HUES48 (cell line): ENCODE results near the gene NEUROG2.

ENCODE experiments used
- H3K27ac ChIP-seq: one replicate; pipeline ENCODE4 v1.7.0; 2013; ENCODE audit warnings: low read depth, low read length, inconsistent platforms
- H3K27me3 ChIP-seq: 2 replicates; pipeline ENCODE4 v1.6.1; 2013; ENCODE audit warnings: mild to moderate bottlenecking, low read length; ENCODE audit not compliant: control insufficient read depth, insufficient read depth
- H3K36me3 ChIP-seq: 2 replicates; pipeline ENCODE4 v1.6.1; 2013; ENCODE audit warnings: low read length; ENCODE audit not compliant: control insufficient read depth, insufficient read depth
- H3K4me1 ChIP-seq: 2 replicates; pipeline ENCODE4 v1.6.1; 2013; ENCODE audit warnings: mild to moderate bottlenecking, low read length; ENCODE audit not compliant: control insufficient read depth, insufficient read depth
- H3K4me3 ChIP-seq: 2 replicates; pipeline ENCODE4 v1.5.1; 2013; ENCODE audit warnings: mild to moderate bottlenecking, low read depth, low read length
- H3K9ac ChIP-seq: 2 replicates; pipeline ENCODE4 v1.6.1; 2013; ENCODE audit warnings: mild to moderate bottlenecking, low read depth, low read length, moderate library complexity
- H3K9me3 ChIP-seq: 2 replicates; pipeline ENCODE4 v1.6.1; 2013; ENCODE audit warnings: low read length; ENCODE audit not compliant: control insufficient read depth, insufficient read depth

NEUROG2 gene

DNA sequence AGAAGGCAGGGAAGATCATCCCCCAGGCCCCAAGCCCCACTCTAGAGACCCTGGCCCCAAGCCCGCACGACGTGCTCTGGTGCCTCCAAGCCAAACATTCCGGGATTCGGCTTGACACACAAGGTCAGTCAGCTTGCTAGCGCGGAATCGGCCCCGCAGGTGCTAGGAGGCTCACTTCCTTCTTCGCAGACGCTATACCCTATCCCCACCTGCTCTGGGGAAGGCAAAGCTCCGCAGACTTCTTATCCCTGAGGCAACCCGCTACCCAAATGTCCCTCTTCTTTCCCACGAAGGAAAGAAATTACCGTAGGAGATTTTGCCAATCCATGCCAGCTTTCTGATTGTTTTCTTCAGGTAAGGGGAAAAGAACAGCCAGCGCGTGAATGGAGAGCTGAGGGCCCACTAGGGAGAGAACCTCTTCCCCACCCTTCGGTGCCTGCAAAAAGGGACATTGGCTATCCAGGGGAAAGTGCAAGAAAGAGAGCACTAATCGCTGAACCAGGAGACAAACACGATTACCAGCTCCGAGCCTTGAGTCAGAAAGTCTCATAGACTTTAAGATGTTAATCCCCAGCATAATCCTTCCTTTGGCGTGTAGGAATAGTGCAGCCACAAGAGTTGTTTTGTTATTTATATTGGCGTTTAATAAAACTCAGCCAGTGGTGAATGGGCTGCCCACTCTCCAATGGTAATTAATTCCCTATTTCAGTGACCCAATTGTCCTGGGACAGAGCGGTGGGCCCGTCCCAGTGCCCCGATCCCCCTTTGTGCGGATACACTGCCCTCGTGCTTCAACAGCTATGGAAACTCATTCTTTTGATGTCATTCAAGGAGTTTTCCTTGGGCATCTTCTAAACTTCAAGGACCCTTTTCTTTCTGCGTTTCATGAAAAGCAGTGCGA lies 5.4 kb upstream of the NEUROG2 start:
- Histone ChIP-seq H3K27ac (no peak overlapping the region), H3K27me3 (peaks cover 99% of the 10 kb centered on the region), H3K4me3 (peak overlapping the region; percentile 53), H3K4me1 (peaks cover 33% of the 10 kb centered on the region), H3K9me3 (no peaks in the 10 kb centered on the region), H3K9ac (no peak overlapping the region), H3K36me3 (no peaks in the 10 kb centered on the region)

DNA sequence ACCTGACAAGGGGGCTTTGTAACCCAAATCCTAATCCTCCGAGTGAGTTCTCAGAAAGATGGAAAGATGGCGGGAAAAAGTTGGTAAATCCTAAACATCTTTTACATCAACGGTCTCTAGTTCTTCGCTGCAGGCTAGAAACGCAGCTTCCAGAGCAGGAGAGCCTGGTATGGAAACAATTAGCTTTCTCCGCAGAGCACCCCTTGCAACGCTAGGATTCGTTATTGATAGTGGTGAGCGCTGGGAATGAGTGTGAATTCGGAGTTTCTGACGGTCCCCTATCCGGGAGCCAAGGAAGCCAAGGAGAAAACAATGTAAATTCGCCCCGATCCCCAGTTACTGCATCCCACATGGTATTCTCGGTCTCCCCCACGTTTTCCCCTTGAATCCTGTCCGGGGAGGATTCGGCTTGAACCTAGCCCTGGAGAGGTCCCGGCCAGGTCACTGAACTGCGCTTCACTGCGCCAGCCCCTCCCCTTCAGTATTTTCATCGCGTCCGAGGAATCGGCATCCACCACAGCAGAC lies 4.7 kb upstream of the NEUROG2 start:
- Histone ChIP-seq H3K27ac (no peak overlapping the region), H3K36me3 (no peaks in the 10 kb centered on the region), H3K4me3 (peak overlapping the region; percentile 53), H3K9me3 (no peaks in the 10 kb centered on the region), H3K27me3 (peaks cover 99% of the 10 kb centered on the region), H3K9ac (no peak overlapping the region), H3K4me1 (peaks cover 33% of the 10 kb centered on the region)

DNA sequence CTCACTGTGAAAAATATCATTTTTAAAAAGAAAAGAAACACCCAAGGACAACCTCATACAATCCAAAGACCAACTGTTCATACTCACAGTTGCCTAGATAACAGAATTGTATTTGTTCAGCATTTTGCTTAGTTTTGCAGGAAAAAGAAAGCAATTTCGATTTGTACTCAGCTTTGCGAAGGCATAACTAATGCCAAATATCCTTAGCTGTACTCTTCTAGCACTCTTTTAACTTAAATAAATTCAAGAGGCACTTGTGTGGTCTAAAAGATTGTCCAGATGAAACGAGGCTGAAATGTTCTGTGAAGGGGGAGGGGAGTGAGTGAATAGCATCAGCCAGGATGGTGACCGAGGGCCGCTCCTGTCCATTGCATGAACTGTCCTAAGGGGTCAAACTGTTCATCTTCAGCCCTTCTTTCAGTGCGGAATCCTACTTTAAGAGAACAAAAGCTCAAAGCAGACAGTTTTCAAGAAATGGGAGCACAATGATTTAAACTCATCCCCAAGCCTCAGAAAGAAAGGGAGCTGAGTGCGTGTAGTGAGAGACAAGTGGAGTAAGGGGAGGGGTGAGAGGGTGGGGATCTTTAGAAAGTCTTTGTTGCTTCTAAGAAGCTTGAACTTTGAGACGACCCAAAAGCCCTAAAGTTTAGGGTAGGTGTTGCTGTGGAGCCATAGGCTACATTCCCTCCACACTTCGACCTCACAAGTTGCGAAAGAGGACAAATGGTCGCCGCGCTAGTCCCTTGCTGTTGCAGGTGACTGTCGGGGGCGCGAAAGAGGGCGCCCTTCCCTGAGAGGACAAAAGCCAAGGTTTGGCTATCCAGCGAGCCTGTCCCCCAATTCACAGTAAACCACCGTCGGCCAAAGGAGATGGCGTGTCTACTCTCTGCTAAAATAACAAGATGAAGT lies 4.0 kb upstream of the NEUROG2 start:
- H3K36me3 ChIP-seq = no peaks in the 10 kb centered on the region
- peaks cover 33% of the 10 kb centered on the region for H3K4me1 ChIP-seq
- peak overlapping the region; percentile 53 for H3K4me3 ChIP-seq
- no peaks in the 10 kb centered on the region for H3K9me3 ChIP-seq
- no peak overlapping the region for H3K9ac ChIP-seq
- H3K27ac ChIP-seq = no peak overlapping the region
- peaks cover 99% of the 10 kb centered on the region for H3K27me3 ChIP-seq

DNA sequence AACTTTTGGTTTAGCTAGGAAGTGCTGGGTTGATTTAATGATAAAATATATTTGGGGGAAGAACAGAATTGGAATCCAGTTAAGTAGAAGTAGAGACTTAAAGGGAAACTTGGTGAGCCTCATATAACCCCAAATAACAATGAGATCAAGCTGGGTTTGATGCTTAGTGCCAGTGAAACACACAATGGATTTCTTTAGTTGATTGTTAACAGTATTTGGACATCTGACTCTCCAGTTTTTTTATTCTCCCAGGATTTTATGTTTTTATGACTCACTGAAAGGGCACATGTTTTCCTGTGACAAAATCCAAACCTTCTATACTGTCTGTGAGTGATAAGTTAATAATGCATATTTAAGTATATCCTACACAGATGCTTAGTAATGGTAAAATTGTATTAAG lies 2.7 kb upstream of the NEUROG2 start:
- Histone ChIP-seq H3K27me3 (peaks cover 100% of the 10 kb centered on the region), H3K4me3 (no peak overlapping the region), H3K4me1 (peaks cover 38% of the 10 kb centered on the region), H3K36me3 (no peaks in the 10 kb centered on the region), H3K9me3 (no peaks in the 10 kb centered on the region; the same call in 1 of the 2 replicates), H3K9ac (no peak overlapping the region), H3K27ac (no peak overlapping the region)

DNA sequence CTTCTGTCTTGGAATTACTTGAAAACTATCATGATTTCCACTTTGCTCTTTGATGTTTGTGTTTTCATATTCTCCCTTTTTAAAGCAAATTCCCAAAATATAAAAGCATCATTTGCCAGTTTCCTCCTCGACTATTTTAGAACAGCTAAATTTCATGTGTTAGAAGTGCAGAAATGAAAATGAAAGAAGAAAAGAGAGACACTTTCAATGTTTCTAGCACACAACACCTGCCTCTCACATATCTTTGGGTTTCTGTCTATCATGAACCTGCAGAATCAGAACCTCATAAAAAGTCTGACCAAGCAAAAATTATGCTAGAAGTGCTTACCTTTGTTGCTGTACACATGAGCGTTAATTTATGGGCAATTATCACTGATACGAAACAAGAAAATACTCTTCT lies 1.9 kb upstream of the NEUROG2 start:
- Histone ChIP-seq H3K27ac (no peak overlapping the region), H3K9me3 (no peaks in the 10 kb centered on the region; the same call in 1 of the 2 replicates), H3K36me3 (no peaks in the 10 kb centered on the region), H3K4me3 (peak overlapping the region; percentile 37; the same call in 1 of the 2 replicates), H3K4me1 (peaks cover 40% of the 10 kb centered on the region), H3K27me3 (peaks cover 100% of the 10 kb centered on the region), H3K9ac (no peak overlapping the region)

DNA sequence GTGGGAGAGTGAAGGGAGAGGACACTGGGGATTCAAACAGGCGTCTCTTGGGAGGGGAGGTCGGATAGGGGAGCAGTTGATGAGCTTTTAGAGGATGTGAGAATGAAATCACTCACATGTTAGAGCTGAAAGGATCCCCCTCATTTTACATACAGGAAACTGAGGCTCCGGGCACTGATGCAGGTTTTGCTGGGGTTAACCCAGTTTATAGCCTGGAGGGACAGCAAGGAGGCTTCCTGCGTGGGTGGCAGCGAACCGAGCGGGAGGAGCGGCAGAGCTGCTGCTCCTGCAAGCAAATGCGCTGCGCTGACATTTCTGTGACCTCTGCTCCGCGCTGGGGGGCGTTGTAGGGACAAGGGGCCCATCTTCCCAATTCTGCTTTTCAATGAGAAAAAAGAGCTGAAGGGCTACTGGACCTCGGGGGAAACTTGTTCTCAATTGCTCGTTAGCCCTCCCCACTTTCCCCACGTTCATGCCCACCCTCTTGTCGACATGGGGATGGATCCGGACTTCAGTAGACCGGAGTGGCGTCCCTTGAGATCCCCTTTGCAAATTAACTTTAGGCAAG lies 1.2 kb upstream of the NEUROG2 start:
- no peak overlapping the region for H3K27ac ChIP-seq
- peaks cover 100% of the 10 kb centered on the region for H3K27me3 ChIP-seq
- H3K9me3 ChIP-seq = no peaks in the 10 kb centered on the region; the same call in 1 of the 2 replicates
- H3K36me3 ChIP-seq = no peaks in the 10 kb centered on the region
- H3K9ac ChIP-seq = no peak overlapping the region
- peaks cover 35% of the 10 kb centered on the region for H3K4me1 ChIP-seq
- H3K4me3 ChIP-seq = peak overlapping the region; percentile 37

DNA sequence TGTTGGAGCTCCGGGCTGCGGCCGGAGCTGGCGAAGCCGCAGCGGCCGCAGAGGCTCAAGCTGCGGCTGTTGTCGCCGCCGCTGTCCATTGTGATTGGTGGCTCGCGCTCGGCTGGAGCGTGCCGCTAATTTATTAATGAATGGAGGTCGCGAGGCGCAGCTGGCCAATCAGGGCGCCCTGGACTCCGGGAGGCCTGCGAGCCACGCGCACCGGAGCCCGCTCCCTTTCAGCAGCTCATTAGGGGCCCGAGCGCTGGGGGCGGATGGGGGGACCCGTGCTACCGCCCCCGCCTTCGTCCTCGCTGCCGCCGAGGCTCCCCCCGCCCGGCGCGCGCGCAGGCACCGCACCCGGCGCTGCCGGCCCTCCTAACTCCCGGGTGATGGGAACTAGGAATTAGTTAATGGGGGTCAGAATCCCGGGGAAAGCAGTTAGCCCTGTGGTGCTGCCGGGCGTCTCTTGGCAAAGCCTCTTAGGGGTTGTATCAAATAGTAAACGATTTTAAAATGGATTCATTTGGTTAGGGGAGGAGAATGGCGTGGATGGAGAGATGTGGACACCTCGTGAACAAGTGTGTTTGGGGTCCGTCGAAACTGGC lies 589 bp upstream of the NEUROG2 start:
- Histone ChIP-seq H3K27me3 (peaks cover 100% of the 10 kb centered on the region), H3K4me3 (peak overlapping the region; percentile 37), H3K27ac (no peak overlapping the region), H3K36me3 (no peaks in the 10 kb centered on the region), H3K4me1 (peaks cover 32% of the 10 kb centered on the region), H3K9ac (no peak overlapping the region), H3K9me3 (no peaks in the 10 kb centered on the region; the same call in 1 of the 2 replicates)

DNA sequence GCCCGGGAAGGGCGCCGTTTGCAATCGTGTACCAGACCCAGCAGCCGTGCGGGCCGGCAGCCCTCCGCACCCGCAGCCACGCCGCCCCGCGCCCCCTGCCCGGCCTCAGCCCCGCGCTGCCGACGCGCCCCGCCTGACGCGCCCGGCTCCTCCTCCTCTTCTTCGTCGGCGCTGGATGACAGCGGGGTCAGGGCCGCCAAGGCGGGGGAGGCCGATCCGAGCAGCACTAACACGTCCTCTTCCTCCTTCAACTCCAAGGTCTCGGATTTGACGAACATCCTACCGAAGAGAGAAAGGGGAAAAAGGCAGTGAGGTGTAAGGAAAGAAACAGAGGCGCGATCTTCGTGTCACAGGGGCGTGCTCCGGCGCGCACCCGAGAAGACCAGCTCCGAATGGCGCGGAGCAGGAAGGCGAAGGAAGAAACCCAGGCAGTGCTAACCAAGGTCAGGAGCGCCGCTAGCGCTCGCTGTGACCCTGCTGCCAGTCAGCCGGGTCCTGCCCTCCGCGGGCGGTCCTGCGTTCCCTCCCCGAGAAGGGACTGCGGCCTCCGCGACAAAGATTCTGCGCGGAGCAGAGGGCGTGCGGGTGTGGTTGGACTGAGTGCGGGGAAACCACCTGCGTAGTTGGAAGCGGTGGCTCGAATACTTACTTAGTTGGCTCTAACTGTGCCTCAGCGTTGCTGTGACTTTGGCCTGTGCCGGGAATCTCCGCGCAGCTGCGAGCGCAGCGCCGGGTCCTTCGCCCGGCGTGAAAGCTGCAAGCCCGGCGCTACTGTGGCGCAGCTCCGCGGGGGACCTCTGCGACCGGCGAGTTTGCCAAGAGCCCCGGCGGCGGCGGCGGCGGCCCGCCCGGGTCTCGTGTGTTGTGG lies 548 bp downstream of the NEUROG2 start:
- peaks cover 43% of the 10 kb centered on the region for H3K4me1 ChIP-seq
- no peaks in the 10 kb centered on the region for H3K36me3 ChIP-seq
- H3K4me3 ChIP-seq = peak overlapping the region; percentile 66
- H3K9ac ChIP-seq = no peak overlapping the region
- no peaks in the 10 kb centered on the region; the same call in 1 of the 2 replicates for H3K9me3 ChIP-seq
- peaks cover 100% of the 10 kb centered on the region for H3K27me3 ChIP-seq
- H3K27ac ChIP-seq = no peak overlapping the region

DNA sequence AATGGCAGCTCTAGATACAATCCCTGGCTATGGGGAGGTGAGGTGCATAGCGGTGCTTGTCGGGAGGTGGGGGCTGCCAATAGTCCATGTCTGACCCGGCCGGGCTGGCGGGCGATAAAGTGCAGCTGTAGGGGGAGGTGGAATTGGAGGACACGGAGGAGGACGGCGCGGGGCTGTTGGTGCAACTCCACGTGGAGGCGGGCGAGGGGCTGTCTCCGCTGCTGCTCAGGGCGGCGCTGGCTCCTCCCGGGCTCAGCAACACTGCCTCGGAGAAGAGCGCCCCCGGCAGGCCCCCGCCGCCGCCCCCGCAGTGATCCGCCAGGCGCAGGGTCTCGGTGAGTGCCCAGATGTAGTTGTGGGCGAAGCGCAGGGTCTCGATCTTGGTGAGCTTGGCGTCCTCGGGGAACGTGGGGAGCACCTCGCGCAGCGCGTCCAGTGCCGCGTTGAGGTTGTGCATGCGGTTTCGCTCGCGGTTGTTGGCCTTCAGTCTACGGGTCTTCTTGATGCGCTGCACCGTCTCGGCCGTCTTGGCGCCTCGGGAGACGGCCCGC lies 1.3 kb downstream of the NEUROG2 start:
- H3K27me3 ChIP-seq = peaks cover 100% of the 10 kb centered on the region
- no peaks in the 10 kb centered on the region for H3K36me3 ChIP-seq
- H3K27ac ChIP-seq = no peak overlapping the region
- peaks cover 40% of the 10 kb centered on the region for H3K4me1 ChIP-seq
- H3K9me3 ChIP-seq = no peaks in the 10 kb centered on the region; the same call in 1 of the 2 replicates
- peak overlapping the region; percentile 66 for H3K4me3 ChIP-seq
- H3K9ac ChIP-seq = no peak overlapping the region
